ENCODE data around the gene TNFRSF14. TPM values are rescaled to one million over a fixed set of nuclear protein-coding genes. Genes with fewer than 3 reads are reported as not detected.

TNFRSF14 gene
- total RNA-seq, 1 donor from 2014 or later: 0.36 TPM

DNA sequence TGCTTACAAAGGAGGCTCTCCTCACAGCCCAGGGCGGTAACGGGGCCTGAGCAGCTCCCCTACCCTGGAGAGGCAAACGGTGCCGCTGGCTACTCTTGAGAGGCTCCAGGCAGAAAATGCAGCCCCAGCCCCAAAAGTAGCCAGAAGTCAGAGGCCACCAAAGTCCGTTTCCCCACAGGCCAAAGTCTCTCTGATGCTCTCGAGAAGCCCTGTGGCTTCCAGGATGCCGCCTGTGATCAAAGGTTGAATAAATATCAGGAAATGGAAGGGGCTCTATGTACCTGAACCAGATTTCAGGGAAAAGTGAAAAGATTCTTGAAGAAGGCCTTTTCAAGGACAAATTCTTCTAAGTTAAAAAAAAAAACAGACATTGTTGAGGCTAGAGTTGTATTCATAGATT, 33.9 kb upstream of the TNFRSF14 start:
- Mint-ChIP-seq H3K27me3 (ENCODE audit: low read depth, unreplicated experiment) (peaks cover 3% of the 10 kb centered on the region), H3K9me3 (ENCODE audit: unreplicated experiment) (no peaks in the 10 kb centered on the region), H3K27ac (ENCODE audit: unreplicated experiment) (no peak overlapping the region), H3K4me1 (ENCODE audit: low read depth, unreplicated experiment) (peaks cover 14% of the 10 kb centered on the region), H3K36me3 (ENCODE audit: low read depth, unreplicated experiment) (peaks cover 5% of the 10 kb centered on the region), H3K4me3 (ENCODE audit: unreplicated experiment) (no peak overlapping the region)
- no peak overlapping the region for H2AFZ ChIP-seq (ENCODE audit: low read depth, low read length)
- H3K9me3 ChIP-seq (ENCODE audit: insufficient read depth, low read depth, low read length): no peaks in the 10 kb centered on the region
- peaks cover 33% of the 10 kb centered on the region for H3K4me1 ChIP-seq (ENCODE audit: insufficient read depth, low read length)
- no peak overlapping the region for H3K9ac ChIP-seq (ENCODE audit: low read length)
- peaks cover 55% of the 10 kb centered on the region for H3K79me2 ChIP-seq (ENCODE audit: insufficient read depth, low read length)
- H3K4me2 ChIP-seq (ENCODE audit: low read length): no peak overlapping the region
- no peak overlapping the region for H3K4me3 ChIP-seq (ENCODE audit: insufficient read depth, low read depth, low read length)
- no peak overlapping the region for H3K27ac ChIP-seq (ENCODE audit: low read depth, low read length)
- no peaks in the 10 kb centered on the region for H3K27me3 ChIP-seq (ENCODE audit: insufficient read depth, low read length)
- DNase-seq (ENCODE audit: low read depth) (no peak), FAIRE-seq (no peak)
- H4K20me1 ChIP-seq (ENCODE audit: insufficient read depth, low read length): peaks cover 62% of the 10 kb centered on the region
- peaks cover 3% of the 10 kb centered on the region for H3K36me3 ChIP-seq (ENCODE audit: insufficient read depth, low read length)
- TF ChIP-seq, protein P1, sequence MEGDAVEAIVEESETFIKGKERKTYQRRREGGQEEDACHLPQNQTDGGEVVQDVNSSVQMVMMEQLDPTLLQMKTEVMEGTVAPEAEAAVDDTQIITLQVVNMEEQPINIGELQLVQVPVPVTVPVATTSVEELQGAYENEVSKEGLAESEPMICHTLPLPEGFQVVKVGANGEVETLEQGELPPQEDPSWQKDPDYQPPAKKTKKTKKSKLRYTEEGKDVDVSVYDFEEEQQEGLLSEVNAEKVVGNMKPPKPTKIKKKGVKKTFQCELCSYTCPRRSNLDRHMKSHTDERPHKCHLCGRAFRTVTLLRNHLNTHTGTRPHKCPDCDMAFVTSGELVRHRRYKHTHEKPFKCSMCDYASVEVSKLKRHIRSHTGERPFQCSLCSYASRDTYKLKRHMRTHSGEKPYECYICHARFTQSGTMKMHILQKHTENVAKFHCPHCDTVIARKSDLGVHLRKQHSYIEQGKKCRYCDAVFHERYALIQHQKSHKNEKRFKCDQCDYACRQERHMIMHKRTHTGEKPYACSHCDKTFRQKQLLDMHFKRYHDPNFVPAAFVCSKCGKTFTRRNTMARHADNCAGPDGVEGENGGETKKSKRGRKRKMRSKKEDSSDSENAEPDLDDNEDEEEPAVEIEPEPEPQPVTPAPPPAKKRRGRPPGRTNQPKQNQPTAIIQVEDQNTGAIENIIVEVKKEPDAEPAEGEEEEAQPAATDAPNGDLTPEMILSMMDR (IDR thresholded peaks at IDR 0.05; ENCODE audit: insufficient read depth, low read depth, low read length): no peak
- TF ChIP-seq EZH2 (IDR thresholded peaks at IDR 0.05; ENCODE audit: insufficient read depth, low read length): no peak

DNA sequence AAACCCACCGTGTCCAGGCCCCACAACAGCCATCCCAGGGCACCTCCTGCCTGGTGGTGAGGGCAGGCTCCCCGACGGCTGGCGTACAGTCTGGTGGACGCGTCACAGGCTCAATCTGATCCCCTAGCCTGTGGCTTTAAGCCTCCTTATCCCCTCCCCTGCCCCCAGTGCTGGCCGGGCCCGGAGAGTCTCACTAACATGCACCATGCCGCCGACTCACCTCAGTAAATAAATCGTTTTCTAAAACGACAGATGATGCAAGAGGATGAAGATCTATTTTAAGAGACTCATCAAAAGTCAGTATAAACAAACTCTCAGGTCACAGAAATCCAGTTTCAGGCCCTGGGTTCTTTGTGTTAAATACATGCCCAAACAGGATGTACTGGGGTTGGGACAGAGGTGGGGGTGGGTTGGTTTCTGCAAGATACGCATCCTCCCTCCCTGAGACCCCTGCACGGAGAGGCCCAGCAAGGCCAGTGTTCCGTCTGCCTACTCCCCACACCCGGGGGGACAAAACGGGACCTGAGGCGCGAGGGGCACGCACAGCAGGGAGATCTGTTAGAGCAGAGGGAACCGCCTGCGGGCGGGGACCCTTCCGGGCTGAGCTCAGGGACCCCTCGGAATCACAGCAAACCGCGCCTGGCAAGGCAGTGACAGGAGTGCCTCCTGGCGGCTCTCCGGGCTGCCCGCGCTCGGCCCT, 32.8 kb upstream of the TNFRSF14 start:
- H3K36me3 Mint-ChIP-seq (ENCODE audit: low read depth, unreplicated experiment): peaks cover 5% of the 10 kb centered on the region
- Histone ChIP-seq H3K9ac (ENCODE audit: low read length) (no peak overlapping the region), H3K36me3 (ENCODE audit: insufficient read depth, low read length) (peaks cover 3% of the 10 kb centered on the region), H3K4me2 (ENCODE audit: low read length) (peak overlapping the region; percentile 99), H3K4me1 (ENCODE audit: insufficient read depth, low read length) (peaks cover 33% of the 10 kb centered on the region), H3K9me3 (ENCODE audit: insufficient read depth, low read depth, low read length) (no peaks in the 10 kb centered on the region), H3K79me2 (ENCODE audit: insufficient read depth, low read length) (peaks cover 55% of the 10 kb centered on the region), H3K27ac (ENCODE audit: low read depth, low read length) (no peak overlapping the region), H3K4me3 (ENCODE audit: insufficient read depth, low read depth, low read length) (no peak overlapping the region), H2AFZ (ENCODE audit: low read depth, low read length) (no peak overlapping the region), H4K20me1 (ENCODE audit: insufficient read depth, low read length) (peaks cover 56% of the 10 kb centered on the region), H3K27me3 (ENCODE audit: insufficient read depth, low read length) (no peaks in the 10 kb centered on the region)
- FAIRE-seq (no peak), DNase-seq (ENCODE audit: low read depth) (no peak)
- peak overlapping the region; percentile 31 for H3K27ac Mint-ChIP-seq (ENCODE audit: unreplicated experiment)
- H3K4me1 Mint-ChIP-seq (ENCODE audit: low read depth, unreplicated experiment): peaks cover 14% of the 10 kb centered on the region
- no peak for TF ChIP-seq EZH2 (IDR thresholded peaks at IDR 0.05; ENCODE audit: insufficient read depth, low read length)
- TF ChIP-seq, protein P1 (IDR thresholded peaks at IDR 0.05; ENCODE audit: insufficient read depth, low read depth, low read length): no peak
- H3K27me3 Mint-ChIP-seq (ENCODE audit: low read depth, unreplicated experiment): peaks cover 3% of the 10 kb centered on the region
- no peaks in the 10 kb centered on the region for H3K9me3 Mint-ChIP-seq (ENCODE audit: unreplicated experiment)
- H3K4me3 Mint-ChIP-seq (ENCODE audit: unreplicated experiment): no peak overlapping the region
